Smooth muscle cell (in vitro differentiated cells): Measurements from ENCODE around the gene THRSP. TPM values are rescaled to one million over a fixed set of nuclear protein-coding genes. Genes with fewer than 3 reads are reported as not detected.
A peak's percentile ranks its signal among the peaks of the same experiment; 100 is the strongest.
"Not testable (repeated sequence)": the region's sequence is repeated elsewhere in the genome, so short reads cannot be mapped to it uniquely, and the experiment has no call there.

Experiments used
- DNase-seq: peaks from one replicate; lab custom pipeline; 2025; ENCODE audit not compliant: unreplicated experiment; lab: John Stamatoyannopoulos, UW
- H2AFZ ChIP-seq: fragments of 200-600 bp; sonication (generic); 2 replicates; pipeline ENCODE4 v1.6.0; 2016; ENCODE audit warnings: antibody characterized with exemption, low read depth, mild to moderate bottlenecking
- H3F3A ChIP-seq: fragments of 200-600 bp; sonication (generic); 2 replicates; pipeline ENCODE4 v1.6.0; 2017; ENCODE audit warnings: antibody characterized with exemption, low read depth
- H3K27ac ChIP-seq: fragments of 200-600 bp; sonication (generic); 2 replicates; pipeline ENCODE4 v1.5.1; 2016; ENCODE audit warnings: low read depth, mild to moderate bottlenecking
- H3K27me3 ChIP-seq: fragments of 200-600 bp; sonication (generic); 2 replicates; pipeline ENCODE4 v1.6.1; 2016; ENCODE audit warnings: low read depth, mild to moderate bottlenecking
- H3K36me3 ChIP-seq: fragments of 200-600 bp; sonication (generic); 2 replicates; pipeline ENCODE4 v1.5.1; 2016; ENCODE audit warnings: low read depth
- H3K4me1 ChIP-seq: fragments of 200-600 bp; sonication (generic); 2 replicates; pipeline ENCODE4 v1.5.1; 2016; ENCODE audit warnings: low read depth
- H3K4me2 ChIP-seq: fragments of 200-600 bp; sonication (generic); 2 replicates; pipeline ENCODE4 v1.6.0; 2016; ENCODE audit warnings: mild to moderate bottlenecking
- H3K4me3 ChIP-seq: fragments of 200-600 bp; sonication (generic); 2 replicates; pipeline ENCODE4 v1.5.1; 2016; ENCODE audit warnings: mild to moderate bottlenecking
- H3K79me2 ChIP-seq: fragments of 200-600 bp; sonication (generic); 2 replicates; pipeline ENCODE4 v1.6.0; 2016; ENCODE audit warnings: low read depth, mild to moderate bottlenecking
- H3K9ac ChIP-seq: fragments of 200-600 bp; sonication (generic); 2 replicates; pipeline ENCODE4 v1.6.0; 2016; ENCODE audit warnings: low read depth
- H3K9me3 ChIP-seq: fragments of 200-600 bp; sonication (generic); replicated peaks from 2 replicates; pipeline ENCODE4 v1.5.1; 2016; ENCODE audit warnings: low read depth
- H4K20me1 ChIP-seq: fragments of 200-600 bp; sonication (generic); 2 replicates; pipeline ENCODE4 v1.6.0; 2016; ENCODE audit warnings: low read depth
- CTCF ChIP-seq: fragments of 200-600 bp; sonication (generic); IDR thresholded peaks from 2 replicates; pipeline ENCODE4 v1.5.1; 2017; ENCODE audit warnings: borderline replicate concordance, mild to moderate bottlenecking, antibody characterized with exemption; ENCODE audit not compliant: insufficient read depth, poor library complexity, severe bottlenecking
- WGBS: methylation state at CpG from one replicate; pipeline ENCODE4 v1.1.7; 2016; ENCODE audit warnings: low lambda C conversion rate; 5-methylcytosine and 5-hydroxymethylcytosine counted together
- polyA plus RNA-seq: library from polyadenylated mRNA; unstranded; fragments of >200 nt; fragmentation: Nextera tagmentation; extraction: Ambion mirVana; gene quantifications from 2 replicates; pipeline ENCODE4 v1.2.1, GENCODE V29; 2016
- total RNA-seq: library from RNA; depleted of rRNA; stranded (reverse); fragments of >200 nt; gene quantifications from 2 replicates; pipeline ENCODE4 v1.2.3, GENCODE V29; 2014

The THRSP gene
- total and polyA plus RNA-seq, 2 experiments from 2014 or later = not detected

- H3K4me1 ChIP-seq = peaks cover 10% of the 10 kb centered on the region
- H2AFZ ChIP-seq = no peak overlapping the region
- H3K27me3 ChIP-seq = no peaks in the 10 kb centered on the region
- no peak overlapping the region for H3K9ac ChIP-seq
- H3F3A ChIP-seq = no peaks in the 10 kb centered on the region
- H3K36me3 ChIP-seq = peaks cover 3% of the 10 kb centered on the region
- H4K20me1 ChIP-seq = peaks cover 59% of the 10 kb centered on the region
- no peak overlapping the region for H3K4me3 ChIP-seq
- peaks cover 78% of the 10 kb centered on the region for H3K79me2 ChIP-seq
- H3K27ac ChIP-seq = no peak overlapping the region
- DNase-seq = no peak
- TF ChIP-seq CTCF = no peak
- H3K4me2 ChIP-seq = peak overlapping the region; percentile 99
- 96% methylated on average over 6 of the region's 6 CpGs for WGBS
- no peaks in the 10 kb centered on the region for H3K9me3 ChIP-seq
Measured at GRCh38 chr11:78076733-78077403, 13.2 kb downstream of the THRSP start.

- not testable (repeated sequence) for DNase-seq, H3K27me3 ChIP-seq, H3K36me3 ChIP-seq, H3K27ac ChIP-seq, H3K9ac ChIP-seq, H2AFZ ChIP-seq, H3K4me1 ChIP-seq, H3F3A ChIP-seq, H3K9me3 ChIP-seq
- 92% methylated on average over 4 of the region's 4 CpGs for WGBS
- Histone ChIP-seq H3K4me3 (peak overlapping the region; percentile 99), H3K4me2 (peak overlapping the region; percentile 99), H4K20me1 (peaks cover 57% of the 10 kb centered on the region), H3K79me2 (peaks cover 76% of the 10 kb centered on the region)
Measured at GRCh38 chr11:78077592-78077991, 13.9 kb downstream of the THRSP start.

GRCh38 chr11:78078218-78079167 is 14.8 kb downstream of the THRSP start:
- H3K4me1 ChIP-seq = peaks cover 10% of the 10 kb centered on the region
- no peaks in the 10 kb centered on the region for H3K36me3 ChIP-seq
- peak overlapping the region; percentile 99 for H3K4me2 ChIP-seq
- no peaks in the 10 kb centered on the region for H3K9me3 ChIP-seq
- peak overlapping the region; percentile 95 for H3K9ac ChIP-seq
- peak overlapping the region; percentile 78 for H3K27ac ChIP-seq
- H3K79me2 ChIP-seq = peaks cover 67% of the 10 kb centered on the region
- H3K4me3 ChIP-seq = peak overlapping the region; percentile 99
- WGBS = 28% methylated on average over 21 of the region's 21 CpGs
- no peak for DNase-seq
- no peaks in the 10 kb centered on the region for H3F3A ChIP-seq
- TF ChIP-seq CTCF = no peak
- peaks cover 48% of the 10 kb centered on the region for H4K20me1 ChIP-seq
- H3K27me3 ChIP-seq = no peaks in the 10 kb centered on the region
- H2AFZ ChIP-seq = no peak overlapping the region
